Measurements from ENCODE around the gene KCNJ18. TPM values are rescaled to one million over a fixed set of nuclear protein-coding genes. Genes with fewer than 3 reads are reported as not detected.
"Not testable (repeated sequence)": the region's sequence is repeated elsewhere in the genome, so short reads cannot be mapped to it uniquely, and the experiment has no call there.

KCNJ18 gene
- total RNA-seq, 1 donor = not detected

DNA sequence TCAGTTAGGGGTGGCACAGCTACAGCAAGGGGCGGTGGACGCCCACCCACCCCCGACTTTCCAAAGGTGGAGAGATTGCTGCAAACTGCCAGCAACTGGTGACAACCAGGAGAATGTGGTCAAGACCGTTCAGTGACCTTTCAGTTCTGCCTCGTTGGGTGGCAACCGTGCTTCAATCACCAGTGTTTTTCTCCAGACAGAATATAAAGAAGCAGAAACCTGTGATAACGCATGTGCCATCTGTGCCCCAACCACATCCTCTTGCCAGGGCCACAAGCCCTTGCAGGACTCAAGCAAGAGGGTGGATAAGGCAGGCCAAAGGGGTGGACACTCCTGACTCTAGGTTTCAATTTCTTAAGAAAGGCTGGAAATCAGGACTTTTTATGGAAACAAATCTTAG lies 47.2 kb downstream of the KCNJ18 start:
- DNase-seq (ENCODE audit: low read depth); H3K4me3 ChIP-seq (ENCODE audit: low read depth, low read length): not testable (repeated sequence)

DNA sequence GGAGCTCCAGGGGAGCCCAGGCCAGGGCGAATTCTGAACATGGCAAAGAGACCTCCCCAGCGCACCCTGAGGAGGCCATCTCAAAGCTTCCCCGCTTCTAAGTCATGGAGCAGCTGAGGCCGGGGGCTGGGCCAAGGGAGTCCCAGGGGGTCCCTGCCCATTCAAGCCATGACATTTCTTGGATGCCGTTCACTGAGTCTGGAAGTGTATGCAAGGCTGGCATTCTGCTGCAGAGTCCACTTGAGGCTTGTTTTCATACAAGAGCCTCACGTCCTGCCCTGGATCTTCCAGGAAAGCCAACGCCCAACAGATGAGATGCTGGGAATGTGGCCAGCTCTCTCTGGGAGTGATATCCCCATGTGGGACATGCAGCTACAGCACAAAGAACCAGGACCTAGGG lies 48.5 kb downstream of the KCNJ18 start:
- not testable (repeated sequence) for H3K4me3 ChIP-seq (ENCODE audit: low read depth, low read length); DNase-seq (ENCODE audit: low read depth)

DNA sequence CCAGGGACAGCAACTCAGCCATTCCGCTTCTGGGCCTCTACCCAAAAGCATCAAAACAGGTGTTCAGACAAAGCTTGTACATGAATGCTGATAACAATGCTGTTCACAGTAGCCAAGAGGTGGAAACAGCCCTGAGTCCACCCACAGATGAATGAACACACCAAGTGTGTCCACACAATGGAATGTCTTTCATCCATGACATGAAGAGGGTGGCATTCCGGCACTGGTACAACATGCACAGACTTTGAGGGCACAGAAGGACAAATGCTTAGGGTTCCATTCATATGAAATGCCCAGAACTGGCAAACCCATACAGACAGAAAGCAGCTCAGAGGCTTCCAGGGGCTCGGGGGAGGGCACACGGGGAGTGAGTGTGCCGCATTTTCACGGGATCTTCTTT lies 49.2 kb downstream of the KCNJ18 start:
- H3K4me3 ChIP-seq (ENCODE audit: low read depth, low read length); DNase-seq (ENCODE audit: low read depth): not testable (repeated sequence)

DNA sequence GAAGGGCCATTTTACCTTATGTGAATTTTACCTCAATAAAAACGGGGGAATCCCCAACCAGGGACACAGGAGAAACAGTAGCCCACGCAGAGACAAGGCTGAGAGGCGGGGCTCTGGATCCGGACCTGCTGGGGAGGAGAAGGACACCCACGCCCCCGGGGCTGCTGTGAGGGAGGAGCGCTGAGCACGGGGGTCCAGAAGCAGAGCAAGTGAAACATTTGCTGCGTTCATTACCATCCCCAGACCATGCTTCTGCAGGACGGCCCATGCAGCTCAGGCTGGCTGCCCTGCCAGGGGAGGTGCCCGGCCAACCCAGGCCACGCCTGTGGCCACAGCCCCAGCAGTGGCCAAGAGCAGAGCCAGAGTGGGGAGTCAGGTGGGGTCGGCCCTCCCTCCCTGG lies 50.0 kb downstream of the KCNJ18 start:
- TF ChIP-seq, protein P1, sequence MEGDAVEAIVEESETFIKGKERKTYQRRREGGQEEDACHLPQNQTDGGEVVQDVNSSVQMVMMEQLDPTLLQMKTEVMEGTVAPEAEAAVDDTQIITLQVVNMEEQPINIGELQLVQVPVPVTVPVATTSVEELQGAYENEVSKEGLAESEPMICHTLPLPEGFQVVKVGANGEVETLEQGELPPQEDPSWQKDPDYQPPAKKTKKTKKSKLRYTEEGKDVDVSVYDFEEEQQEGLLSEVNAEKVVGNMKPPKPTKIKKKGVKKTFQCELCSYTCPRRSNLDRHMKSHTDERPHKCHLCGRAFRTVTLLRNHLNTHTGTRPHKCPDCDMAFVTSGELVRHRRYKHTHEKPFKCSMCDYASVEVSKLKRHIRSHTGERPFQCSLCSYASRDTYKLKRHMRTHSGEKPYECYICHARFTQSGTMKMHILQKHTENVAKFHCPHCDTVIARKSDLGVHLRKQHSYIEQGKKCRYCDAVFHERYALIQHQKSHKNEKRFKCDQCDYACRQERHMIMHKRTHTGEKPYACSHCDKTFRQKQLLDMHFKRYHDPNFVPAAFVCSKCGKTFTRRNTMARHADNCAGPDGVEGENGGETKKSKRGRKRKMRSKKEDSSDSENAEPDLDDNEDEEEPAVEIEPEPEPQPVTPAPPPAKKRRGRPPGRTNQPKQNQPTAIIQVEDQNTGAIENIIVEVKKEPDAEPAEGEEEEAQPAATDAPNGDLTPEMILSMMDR (IDR thresholded peaks at IDR 0.05; ENCODE audit: insufficient read depth, low read depth, low read length) = no peak
- DNase-seq (ENCODE audit: low read depth) = no peak
- no peak overlapping the region for H3K4me3 ChIP-seq (ENCODE audit: low read depth, low read length)

DNA sequence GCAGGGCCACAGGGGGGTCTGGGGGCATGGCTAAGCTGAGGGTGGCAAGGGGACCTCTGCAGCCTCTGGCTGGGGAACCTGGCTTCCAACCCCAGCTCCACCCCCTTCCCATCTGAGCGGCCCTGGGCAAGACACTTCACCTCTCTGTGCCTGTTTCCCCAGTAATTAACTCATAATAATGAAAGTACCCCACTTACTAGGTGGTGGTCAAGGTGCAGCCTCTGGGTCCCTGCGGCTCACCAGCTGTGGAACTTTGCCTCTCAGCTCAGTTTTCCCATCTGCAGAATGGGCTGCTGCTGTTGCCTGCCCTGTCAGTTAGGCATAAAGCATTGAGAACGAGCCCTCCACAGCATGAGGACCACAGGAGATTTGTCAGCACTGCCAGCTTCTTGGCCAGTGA lies 51.8 kb downstream of the KCNJ18 start:
- not testable (repeated sequence) for DNase-seq (ENCODE audit: low read depth); H3K4me3 ChIP-seq (ENCODE audit: low read depth, low read length)

DNA sequence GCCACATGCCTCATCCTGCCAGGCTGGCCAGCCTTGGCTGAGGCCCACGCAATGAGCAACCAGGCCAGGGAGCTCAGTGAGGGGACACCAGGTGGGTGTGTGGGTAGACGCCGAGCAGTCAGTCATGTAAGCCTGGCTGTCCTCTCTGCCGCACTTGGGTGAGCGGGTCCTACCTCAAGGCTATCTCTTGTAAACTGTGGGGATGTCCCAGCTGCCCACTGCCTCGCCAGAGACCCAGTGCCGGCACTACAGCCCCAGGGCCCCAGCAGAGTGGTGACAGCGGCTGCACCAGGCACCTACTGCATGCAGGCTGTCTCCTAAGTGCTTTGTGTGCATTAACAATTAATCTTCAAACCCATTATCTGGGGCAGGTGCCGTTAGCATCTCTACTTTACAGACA lies 52.3 kb downstream of the KCNJ18 start:
- not testable (repeated sequence) for DNase-seq (ENCODE audit: low read depth); H3K4me3 ChIP-seq (ENCODE audit: low read depth, low read length)

DNA sequence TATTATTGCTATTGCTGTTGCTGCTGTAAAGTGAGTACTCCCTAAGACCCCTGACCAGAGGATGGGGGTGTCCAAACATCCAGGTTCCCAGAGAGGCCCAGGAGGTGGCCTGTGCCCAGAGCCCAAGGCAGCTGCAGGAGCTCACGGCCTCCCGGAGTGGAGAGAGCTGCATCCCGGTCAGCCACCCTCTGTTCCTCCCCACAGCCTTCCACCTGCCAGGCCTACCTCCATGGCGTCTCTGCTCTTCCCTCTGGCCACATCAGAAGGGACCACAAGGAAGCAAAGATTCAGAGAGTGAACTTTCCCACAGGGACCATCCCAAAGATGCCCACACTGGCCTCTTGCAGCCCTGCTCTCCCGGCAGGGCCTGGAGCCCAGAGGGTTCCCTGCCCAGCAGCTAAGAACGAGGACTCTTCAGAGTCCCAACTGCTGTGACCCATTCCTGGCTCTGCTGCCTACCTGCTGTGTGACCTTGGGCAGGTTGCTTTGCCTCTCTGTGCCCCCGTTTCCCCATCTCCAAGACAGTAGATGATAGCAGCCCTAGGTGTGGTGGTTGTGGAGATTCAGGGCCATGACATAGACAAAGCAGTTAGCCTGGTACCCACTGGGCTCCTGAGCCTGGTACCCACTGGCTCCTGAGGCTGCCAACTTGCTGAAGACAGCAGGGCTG lies 53.2 kb downstream of the KCNJ18 start:
- not testable (repeated sequence) for H3K4me3 ChIP-seq (ENCODE audit: low read depth, low read length); DNase-seq (ENCODE audit: low read depth)

DNA sequence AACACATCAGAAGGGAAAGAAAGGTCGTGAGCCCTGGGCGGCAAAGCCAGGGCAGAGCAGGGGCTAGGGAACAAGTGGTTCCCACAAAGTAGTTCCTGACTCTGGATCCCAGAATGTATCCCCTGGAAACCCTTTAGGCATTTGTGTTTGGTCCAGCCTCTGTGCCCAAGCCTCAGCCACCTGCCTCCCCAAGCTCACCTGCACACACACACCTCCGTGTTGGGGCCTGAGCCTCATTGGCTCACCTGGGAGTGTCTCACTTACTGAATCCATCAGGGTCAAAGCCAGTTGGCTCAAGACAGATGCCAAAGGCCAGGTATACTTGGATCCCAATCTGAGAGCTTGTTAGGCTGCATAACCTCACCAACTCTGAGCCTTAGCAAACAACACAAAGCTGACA lies 54.1 kb downstream of the KCNJ18 start:
- DNase-seq (ENCODE audit: low read depth); H3K4me3 ChIP-seq (ENCODE audit: low read depth, low read length): not testable (repeated sequence)

DNA sequence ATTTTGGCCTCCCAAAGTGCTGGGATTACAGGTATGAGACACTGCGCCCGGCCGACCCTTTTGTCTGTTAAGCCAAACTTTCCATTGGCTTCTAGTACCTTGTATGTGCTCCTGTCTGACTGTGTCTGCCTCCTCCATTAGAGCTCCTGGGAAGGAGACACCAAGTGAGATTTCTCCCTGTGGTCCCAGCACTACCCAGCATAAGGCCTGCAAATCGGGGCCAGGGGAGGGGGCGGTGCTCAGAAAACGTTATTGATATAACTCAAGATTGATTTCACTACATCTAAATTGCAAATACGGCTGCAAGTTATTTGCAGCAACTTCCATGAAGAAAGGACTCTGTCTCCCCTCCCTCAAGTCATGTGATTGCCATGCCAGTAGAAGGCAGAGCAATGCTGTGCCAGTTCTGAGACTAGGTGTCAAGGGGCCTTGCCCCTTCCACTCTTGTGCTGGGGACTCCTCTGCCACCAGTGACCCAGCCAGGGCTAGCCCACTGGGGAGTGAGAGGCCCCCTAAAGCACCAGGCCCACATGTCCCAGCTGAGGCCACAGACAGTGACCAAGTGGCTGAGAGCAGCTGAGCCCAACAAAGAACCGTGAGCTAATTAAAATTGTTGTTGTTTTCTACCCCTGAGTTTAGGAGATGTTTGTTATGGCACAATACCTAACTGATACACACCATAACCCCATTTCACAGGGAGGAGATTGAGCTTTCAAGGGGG lies 55.0 kb downstream of the KCNJ18 start:
- not testable (repeated sequence) for H3K4me3 ChIP-seq (ENCODE audit: low read depth, low read length); DNase-seq (ENCODE audit: low read depth)

DNA sequence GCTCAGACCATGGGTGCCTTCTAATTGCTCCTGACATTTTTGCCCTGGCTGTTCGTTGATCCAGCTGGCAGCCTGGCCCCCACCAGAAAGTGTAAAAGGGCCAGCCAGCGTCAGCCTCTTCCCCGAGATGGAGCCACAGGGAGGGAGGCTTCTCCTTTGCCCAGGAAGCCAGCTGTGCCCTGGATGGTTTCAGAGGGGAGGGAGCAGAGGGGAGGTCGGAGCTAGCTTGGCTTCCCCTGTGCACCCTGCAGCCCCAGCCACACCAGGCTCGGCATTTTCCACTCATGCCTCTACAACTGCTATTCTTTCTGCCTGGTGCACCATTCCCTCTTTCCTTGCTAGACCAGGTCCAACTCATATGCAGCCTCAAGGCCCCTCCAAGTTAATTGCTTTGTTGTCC lies 56.4 kb downstream of the KCNJ18 start:
- not testable (repeated sequence) for DNase-seq (ENCODE audit: low read depth); H3K4me3 ChIP-seq (ENCODE audit: low read depth, low read length)

DNA sequence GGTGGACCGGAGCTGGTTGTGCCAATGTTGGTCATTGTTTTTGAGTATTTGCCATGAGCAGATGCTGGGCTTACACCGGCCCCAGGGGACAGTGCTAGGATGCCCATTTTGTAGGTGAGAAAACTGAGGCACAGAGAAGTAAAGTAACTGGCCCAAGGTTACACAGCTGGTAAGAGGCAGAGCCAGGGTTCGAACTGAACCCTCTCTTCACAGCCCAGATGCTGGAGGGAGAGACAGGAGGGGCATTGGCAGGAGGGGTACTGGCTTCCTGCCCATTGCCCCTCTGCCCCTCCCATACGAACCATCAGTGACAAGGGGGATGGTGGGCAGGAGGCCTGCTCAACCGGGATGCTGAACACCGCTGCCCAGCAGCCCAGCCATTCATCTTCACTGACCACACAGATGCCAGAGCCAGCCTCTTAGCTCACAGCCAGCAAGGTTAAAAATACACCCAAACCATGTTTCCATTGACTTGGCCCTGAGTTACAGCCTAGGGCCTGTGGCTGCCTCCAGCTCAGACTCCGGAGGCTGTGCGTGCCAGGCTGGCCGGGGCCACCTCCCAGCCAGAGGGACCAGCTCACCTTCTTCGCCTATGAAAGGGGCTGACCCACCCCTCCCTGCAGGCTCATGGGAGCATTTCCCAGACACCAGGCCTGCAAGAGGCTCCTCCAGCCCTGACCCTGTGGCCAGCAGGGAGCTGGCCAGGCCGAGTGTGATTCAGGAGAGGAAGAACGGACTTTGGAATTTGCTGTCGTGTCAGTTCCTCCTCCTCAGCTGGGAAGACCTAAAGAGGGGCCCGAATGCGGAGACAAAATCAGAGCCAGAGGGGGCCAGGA lies 57.6 kb downstream of the KCNJ18 start:
- DNase-seq (ENCODE audit: low read depth) = not testable (repeated sequence)

DNA sequence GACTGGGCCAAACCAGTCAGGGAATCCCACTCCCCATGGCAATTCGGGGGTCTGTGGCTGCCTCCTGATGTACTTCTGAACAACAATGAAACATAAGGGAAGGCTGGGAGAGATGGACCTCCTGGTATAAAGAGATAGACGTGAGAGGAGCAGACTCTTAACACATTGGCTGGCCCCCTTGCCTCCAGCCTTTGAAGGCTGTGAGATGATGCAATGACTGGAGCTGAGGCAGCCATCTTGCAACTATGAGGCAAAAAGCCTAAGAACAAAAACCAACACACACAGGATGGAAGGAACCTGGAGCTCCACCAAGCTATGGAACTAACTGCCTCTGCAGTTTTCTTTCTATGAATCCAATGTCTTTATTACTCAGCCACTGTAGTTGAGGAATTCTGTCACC lies 58.8 kb downstream of the KCNJ18 start:
- H3K4me3 ChIP-seq (ENCODE audit: low read depth, low read length); DNase-seq (ENCODE audit: low read depth): not testable (repeated sequence)

More for the DNA sequence above, 57.6 kb downstream of the KCNJ18 start:
- not testable (repeated sequence) for H3K4me3 ChIP-seq (ENCODE audit: low read depth, low read length)
